GM20000 (cell line): ENCODE data around the gene TTC32.

ENCODE experiments used
- DNase-seq: peaks from one replicate; pipeline ENCODE4 v3.0.0; 2012; ENCODE audit warnings: low spot score
- TF ChIP-seq, protein P1 (sequence below): IDR thresholded peaks from 2 replicates; pipeline ENCODE4 v1.5.1; 2012; ENCODE audit warnings: mild to moderate bottlenecking, control low read depth; ENCODE audit errors: extremely low read depth, missing control alignments

TTC32 gene

DNA sequence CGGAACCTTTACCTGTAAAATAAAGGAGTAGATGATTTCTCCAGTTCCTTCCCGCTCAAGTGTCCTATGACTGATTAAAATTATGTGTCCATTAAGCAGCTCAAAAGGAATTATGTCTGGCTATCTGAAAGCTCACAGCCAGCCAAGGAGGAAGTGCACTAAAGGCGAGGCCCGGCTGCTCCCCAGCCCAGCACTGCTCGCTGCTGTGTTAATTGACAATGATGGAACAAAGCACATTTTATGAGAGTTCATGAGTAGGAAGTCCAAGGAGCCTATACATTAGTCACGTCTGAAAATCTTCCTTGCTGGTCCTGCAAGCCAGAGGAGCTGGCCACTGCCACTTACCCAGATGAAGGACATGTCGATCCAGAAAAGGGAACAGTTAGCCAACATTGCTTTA lies 14.3 kb downstream of the TTC32 start:
- TF ChIP-seq, protein P1, sequence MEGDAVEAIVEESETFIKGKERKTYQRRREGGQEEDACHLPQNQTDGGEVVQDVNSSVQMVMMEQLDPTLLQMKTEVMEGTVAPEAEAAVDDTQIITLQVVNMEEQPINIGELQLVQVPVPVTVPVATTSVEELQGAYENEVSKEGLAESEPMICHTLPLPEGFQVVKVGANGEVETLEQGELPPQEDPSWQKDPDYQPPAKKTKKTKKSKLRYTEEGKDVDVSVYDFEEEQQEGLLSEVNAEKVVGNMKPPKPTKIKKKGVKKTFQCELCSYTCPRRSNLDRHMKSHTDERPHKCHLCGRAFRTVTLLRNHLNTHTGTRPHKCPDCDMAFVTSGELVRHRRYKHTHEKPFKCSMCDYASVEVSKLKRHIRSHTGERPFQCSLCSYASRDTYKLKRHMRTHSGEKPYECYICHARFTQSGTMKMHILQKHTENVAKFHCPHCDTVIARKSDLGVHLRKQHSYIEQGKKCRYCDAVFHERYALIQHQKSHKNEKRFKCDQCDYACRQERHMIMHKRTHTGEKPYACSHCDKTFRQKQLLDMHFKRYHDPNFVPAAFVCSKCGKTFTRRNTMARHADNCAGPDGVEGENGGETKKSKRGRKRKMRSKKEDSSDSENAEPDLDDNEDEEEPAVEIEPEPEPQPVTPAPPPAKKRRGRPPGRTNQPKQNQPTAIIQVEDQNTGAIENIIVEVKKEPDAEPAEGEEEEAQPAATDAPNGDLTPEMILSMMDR = no peak
- no peak for DNase-seq

DNA sequence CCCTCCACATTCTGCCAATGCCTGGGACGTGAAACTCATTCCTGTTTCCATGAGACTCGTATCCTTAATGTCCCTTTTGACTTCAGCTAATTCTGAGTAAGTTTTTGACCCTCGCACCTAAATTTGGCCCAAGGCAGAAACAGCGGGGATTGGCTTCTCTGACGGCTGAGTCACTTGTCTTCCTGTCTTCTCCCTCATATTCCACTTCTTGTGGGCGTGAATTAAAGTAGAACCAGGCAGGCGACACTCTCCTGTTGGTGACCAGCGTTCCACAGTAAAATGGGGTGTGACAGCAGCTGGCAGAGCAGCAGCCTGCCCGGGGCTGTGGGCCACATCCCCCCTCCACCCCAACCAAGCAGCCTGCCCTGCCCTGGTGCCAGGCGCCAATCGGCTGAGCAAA lies 15.5 kb downstream of the TTC32 start:
- DNase-seq = no peak
- TF ChIP-seq, protein P1 = no peak

DNA sequence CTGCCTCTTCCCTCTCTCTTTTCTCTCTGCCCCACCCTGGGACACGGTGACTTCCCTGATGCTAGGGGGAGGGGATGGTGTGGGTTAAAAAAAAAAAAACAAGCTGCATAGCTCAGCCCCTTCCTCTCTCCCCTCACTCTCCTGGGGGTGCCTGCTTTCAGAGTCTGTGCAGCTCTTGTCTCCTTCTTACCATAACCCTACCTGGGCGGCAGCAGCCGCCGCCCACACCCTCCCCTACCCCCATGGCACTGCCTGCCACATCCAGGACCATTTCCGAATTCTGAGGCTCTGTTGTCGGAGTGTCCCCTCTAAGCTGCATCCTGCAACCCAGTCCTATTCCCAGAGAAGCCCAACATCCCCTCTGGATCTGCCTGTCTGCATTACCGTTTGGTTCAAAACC lies 16.0 kb downstream of the TTC32 start:
- TF ChIP-seq, protein P1 = no peak
- DNase-seq = no peak

DNA sequence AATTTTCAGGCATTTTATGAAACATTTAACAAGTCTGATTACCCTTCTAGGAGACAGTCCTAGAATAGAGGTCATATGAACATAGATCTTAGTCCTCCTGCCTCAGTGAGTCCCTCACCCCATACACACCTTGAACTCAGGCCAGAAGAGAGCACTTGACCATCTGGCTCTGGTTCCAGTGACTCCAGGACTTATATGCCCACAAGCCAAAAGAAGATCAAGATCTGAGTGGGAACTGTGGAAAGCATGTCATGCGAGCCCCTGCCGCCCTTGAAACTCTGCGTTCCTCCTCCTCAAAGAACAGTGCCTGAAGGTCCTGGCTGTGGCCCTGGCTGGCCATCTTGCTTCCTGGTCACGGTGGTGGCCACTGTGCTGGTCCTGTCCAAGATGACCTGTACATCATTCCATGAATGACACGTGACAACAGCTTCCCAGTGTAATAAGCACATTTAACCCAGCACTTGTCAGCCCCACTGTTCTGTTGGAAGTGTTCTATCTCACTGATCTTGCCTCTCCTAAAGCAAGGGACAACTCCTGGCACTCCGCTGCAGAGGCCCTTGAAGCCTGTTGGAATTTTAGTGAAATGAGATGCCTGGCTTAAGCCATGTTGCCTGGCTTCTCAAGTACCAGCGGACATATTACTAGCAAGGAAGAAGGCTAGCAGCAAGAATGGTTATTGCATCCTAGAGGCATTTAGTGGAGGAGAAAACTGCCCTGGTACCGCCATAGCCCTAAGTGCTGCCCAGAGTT lies 17.6 kb downstream of the TTC32 start:
- TF ChIP-seq, protein P1 = no peak
- no peak for DNase-seq

DNA sequence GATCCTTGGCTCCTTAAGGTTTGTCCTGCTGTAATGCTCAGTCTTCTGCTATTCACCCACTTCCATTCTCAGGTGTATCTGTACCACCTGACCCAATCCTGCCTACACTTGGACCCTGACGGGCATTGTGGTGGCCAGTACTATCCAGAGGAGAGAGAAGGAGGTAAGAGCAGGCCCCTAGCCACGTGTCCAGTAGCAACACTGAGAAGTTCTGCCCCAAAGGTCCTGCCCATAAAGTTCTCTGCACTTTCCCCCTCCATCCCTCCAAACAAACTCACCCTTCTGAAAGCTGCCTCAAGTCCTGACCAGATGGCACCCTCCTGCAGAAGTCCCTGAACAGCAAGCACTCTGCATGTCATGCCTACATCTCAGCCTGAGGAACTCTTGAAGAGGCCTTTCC lies 18.3 kb downstream of the TTC32 start:
- TF ChIP-seq, protein P1 = no peak

DNA sequence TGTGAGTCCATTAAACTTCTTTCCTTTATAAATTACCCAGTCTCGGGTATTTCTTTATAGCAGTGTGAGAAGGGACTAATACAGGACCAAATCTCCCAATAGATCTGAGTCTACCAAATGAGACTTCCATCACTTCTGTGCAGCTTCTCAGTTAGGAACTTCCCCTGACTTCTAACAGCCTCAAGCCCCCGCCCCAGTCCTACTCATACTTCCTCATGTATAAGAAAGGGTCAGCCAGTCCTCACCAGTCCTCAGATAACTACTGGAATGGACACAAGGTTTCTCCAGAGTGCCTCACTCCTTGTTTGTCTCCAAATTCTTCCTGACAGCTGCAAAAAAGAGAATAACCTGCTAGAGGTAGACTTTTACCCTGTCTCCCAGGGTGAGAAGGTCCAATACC lies 19.5 kb downstream of the TTC32 start:
- no peak for DNase-seq
- TF ChIP-seq, protein P1 = no peak

More for the DNA sequence above, 18.3 kb downstream of the TTC32 start:
- no peak for DNase-seq

DNA sequence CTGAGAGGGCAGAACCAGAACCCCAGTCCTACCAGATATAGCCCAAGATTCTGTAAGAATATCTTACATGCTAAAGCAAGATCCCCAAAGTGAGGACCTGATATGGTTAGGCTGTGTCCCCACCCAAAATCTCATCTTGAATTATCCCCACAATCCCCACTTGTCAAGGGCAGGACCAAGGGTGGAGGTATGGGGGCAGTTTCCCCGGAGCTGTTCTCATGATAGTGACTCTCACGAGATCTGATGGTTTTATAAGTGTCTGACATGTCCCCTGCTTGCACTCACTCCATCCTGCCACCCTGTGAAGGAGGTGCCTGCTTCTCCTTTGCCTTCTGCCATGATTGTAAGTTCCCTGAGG lies 19.9 kb downstream of the TTC32 start:
- TF ChIP-seq, protein P1 = no peak
- no peak for DNase-seq
